PC-3 (cell line): ENCODE data around the gene TRIAP1. TPM values are rescaled to one million over a fixed set of nuclear protein-coding genes. Genes with fewer than 3 reads are reported as not detected.

Experiments used
- ATAC-seq: fragments of 200-7000 bp; cut with Tn5 transposase; 2 replicates; pipeline ENCODE4 v1.9.1; 2020; ENCODE audit warnings: mild to moderate bottlenecking, moderate library complexity
- BruUV-seq: library from RNA; stranded (reverse); fragments of 400-500 nt; replicated peaks from 2 replicates; lab custom pipeline; 2021; lab: Mats Ljungman, UMichigan
- CTCF ChIA-PET: fragments of 300-600 bp; sonication (Branson Sonifier 250); formaldehyde crosslinking; loops from one replicate; lab custom pipeline; 2022; ENCODE audit warnings: antibody characterized with exemption; lab: Charles Lee
- POLR2A ChIA-PET: fragments of 300-600 bp; sonication (Branson Sonifier 250); formaldehyde crosslinking; loops from one replicate; lab custom pipeline; 2022; ENCODE audit warnings: antibody characterized with exemption; ENCODE audit not compliant: unreplicated experiment; lab: Charles Lee
- DNase-seq: peaks from one replicate; pipeline ENCODE4 v3.0.0-alpha.2; 2015
- H2AFZ ChIP-seq: fragments of 300-600 bp; sonication (generic); 2 replicates; pipeline ENCODE4 v1.6.0; 2016; ENCODE audit warnings: antibody characterized with exemption, low read length
- H3F3A ChIP-seq: fragments of 300-600 bp; sonication (generic); one replicate; pipeline ENCODE4 v1.6.0; 2017; ENCODE audit warnings: antibody characterized with exemption, low read length, control low read depth, mild to moderate bottlenecking; ENCODE audit not compliant: unreplicated experiment
- H3K27ac ChIP-seq: fragments of 300-600 bp; sonication (generic); 2 replicates; pipeline ENCODE4 v1.5.1; 2016; ENCODE audit warnings: mild to moderate bottlenecking, low read length
- H3K27me3 ChIP-seq: fragments of 300-600 bp; sonication (generic); 2 replicates; pipeline ENCODE4 v1.6.1; 2016; ENCODE audit warnings: low read length, mixed read lengths
- H3K36me3 ChIP-seq: fragments of 300-600 bp; sonication (generic); 2 replicates; pipeline ENCODE4 v1.6.1; 2016; ENCODE audit warnings: low read depth, mixed run types, low read length, mixed read lengths
- H3K4me1 ChIP-seq: fragments of 300-600 bp; sonication (generic); 2 replicates; pipeline ENCODE4 v1.5.1; 2016; ENCODE audit warnings: low read length; ENCODE audit not compliant: insufficient read depth
- H3K4me2 ChIP-seq: fragments of 300-600 bp; sonication (generic); 2 replicates; pipeline ENCODE4 v1.6.0; 2016; ENCODE audit warnings: low read length
- H3K4me3 ChIP-seq: fragments of 300-600 bp; sonication (generic); 2 replicates; pipeline ENCODE4 v1.5.1; 2016; ENCODE audit warnings: mild to moderate bottlenecking, low read length, mixed read lengths
- H3K79me2 ChIP-seq: fragments of 300-600 bp; sonication (generic); 2 replicates; pipeline ENCODE4 v1.6.1; 2017; ENCODE audit warnings: low read length, mixed read lengths
- H3K9ac ChIP-seq: fragments of 300-600 bp; sonication (generic); 2 replicates; pipeline ENCODE4 v1.6.0; 2016; ENCODE audit warnings: mild to moderate bottlenecking, low read length
- H3K9me2 ChIP-seq: fragments of 300-600 bp; sonication (generic); replicated peaks from 2 replicates; pipeline ENCODE4 v1.6.1; 2016; ENCODE audit warnings: mixed run types, low read length, mixed read lengths
- H3K9me3 ChIP-seq: fragments of 300-600 bp; sonication (generic); 2 replicates; pipeline ENCODE4 v1.6.1; 2016; ENCODE audit warnings: low read length, mixed read lengths
- H4K20me1 ChIP-seq: fragments of 300-600 bp; sonication (generic); 2 replicates; pipeline ENCODE4 v1.6.1; 2016; ENCODE audit warnings: low read length, mixed read lengths
- EZH2 ChIP-seq: fragments of 300-600 bp; sonication (generic); IDR thresholded peaks from one replicate; pipeline ENCODE4 v1.6.1; 2017; ENCODE audit warnings: antibody characterized with exemption, mild to moderate bottlenecking, low read length; ENCODE audit not compliant: unreplicated experiment
- EZH2phosphoT487 ChIP-seq: fragments of 300-600 bp; sonication (generic); IDR thresholded peaks from 2 replicates; pipeline ENCODE4 v1.6.1; 2018; ENCODE audit warnings: mild to moderate bottlenecking, antibody characterized with exemption, low read length, borderline replicate concordance
- intact Hi-C: fragments of 100-400 bp; cut with micrococcal nuclease; formaldehyde crosslinking; loops from 2 replicates; pipeline ENCODE4 v1.9.0; 2023
- total RNA-seq: library from RNA; depleted of rRNA; stranded (reverse); fragments of >200 nt; gene quantifications from 2 replicates; pipeline ENCODE4 v1.2.3, GENCODE V29; 2014
- TF ChIP-seq, protein P1 (sequence below): fragments of 300-600 bp; sonication (generic); conservative IDR thresholded peaks from 2 replicates; pipeline ENCODE4 v1.5.1; 2017; ENCODE audit warnings: antibody characterized with exemption, low read depth, mild to moderate bottlenecking, low read length

TRIAP1 gene
- total RNA-seq, 1 experiment from 2014 or later = 34.5 TPM

DNA sequence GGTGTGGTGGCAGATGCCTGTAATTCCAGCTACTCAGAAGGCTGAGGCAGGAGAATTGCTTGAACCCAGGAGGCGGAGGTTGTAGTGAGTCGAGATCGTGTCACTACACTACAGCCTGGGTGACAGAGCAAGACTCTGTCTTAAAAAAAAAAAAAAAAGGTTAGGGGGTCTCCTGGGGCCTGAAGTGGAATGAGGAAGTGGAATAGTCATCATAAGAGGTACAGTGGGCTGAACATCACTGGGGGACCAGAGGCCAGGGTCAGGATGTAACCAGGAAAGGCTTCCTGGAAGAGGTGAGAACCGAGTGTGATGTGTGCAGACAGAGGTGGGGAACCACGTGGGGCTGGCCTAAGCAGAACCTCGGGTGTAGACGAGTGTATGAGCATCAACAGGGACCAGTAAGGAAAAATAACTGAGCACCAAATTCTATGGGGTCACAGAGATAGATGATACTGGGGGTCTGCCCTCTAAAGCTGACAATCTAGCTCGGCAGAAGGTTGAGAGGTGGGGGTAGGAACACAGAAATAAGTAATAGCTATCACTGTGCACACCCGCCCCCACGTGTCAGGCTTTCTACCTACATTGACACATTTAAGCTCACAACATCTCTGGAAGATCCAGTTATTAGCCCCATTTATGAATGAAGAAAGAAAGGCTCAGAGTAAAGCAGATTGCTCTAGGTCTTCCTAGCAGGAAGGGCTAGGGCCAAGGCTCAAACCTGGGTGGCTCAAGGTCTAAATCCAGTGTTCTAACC is 13.2 kb downstream of the TRIAP1 start:
- Histone ChIP-seq H3K4me2 (no peak overlapping the region), H3K27me3 (no peaks in the 10 kb centered on the region), H3K36me3 (no peaks in the 10 kb centered on the region; the same call in 1 of the 2 replicates), H4K20me1 (no peaks in the 10 kb centered on the region), H3K79me2 (peaks cover 4% of the 10 kb centered on the region), H2AFZ (no peak overlapping the region), H3F3A (peaks cover 3% of the 10 kb centered on the region), H3K27ac (no peak overlapping the region), H3K4me3 (no peak overlapping the region), H3K9ac (no peak overlapping the region), H3K4me1 (0 out of 2 replicates have a peak, but pooled peaks cover 2% of the 10 kb centered on the region), H3K9me2 (no peaks in the 10 kb centered on the region), H3K9me3 (no peaks in the 10 kb centered on the region)
- ChIA-PET CTCF (interaction anchor here (0.6 kb wide), 1 partner anchor 78 kb away, joined by 3 read pairs; no protein-coding TSS in a partner anchor), POLR2A (no interaction called here)
- intact Hi-C loops = no loop called here
- DNase-seq (no peak), ATAC-seq (no peak)
- TF ChIP-seq EZH2phosphoT487 = no peak
- no TSS peak for BruUV-seq

DNA sequence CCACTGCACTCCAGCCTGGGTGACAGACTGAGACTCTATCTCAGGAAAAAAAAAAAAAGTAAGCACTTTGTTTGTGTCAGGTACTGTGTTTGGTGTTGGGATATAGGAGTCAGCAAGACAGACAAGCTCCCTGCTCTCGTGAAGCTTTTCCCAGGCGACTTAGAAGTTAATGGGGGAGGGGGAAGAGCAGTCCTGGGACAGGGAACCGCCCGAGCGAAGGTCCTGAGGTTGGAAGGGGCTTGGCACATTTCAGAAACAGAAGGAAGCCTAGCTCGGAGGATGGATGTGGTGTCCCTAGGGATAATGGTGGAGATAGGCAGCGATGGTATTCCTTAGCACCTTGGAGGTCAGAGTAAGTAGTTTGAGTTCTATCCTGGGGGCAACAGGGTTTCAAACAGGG is 16.8 kb downstream of the TRIAP1 start:
- Histone ChIP-seq H3K9me2 (no peaks in the 10 kb centered on the region), H3K9ac (no peak overlapping the region), H3K9me3 (no peaks in the 10 kb centered on the region), H2AFZ (no peak overlapping the region), H3F3A (peaks cover 3% of the 10 kb centered on the region), H3K4me1 (no peaks in the 10 kb centered on the region), H3K36me3 (no peaks in the 10 kb centered on the region; the same call in 1 of the 2 replicates), H3K27me3 (no peaks in the 10 kb centered on the region), H3K4me3 (no peak overlapping the region), H3K4me2 (no peak overlapping the region), H3K27ac (no peak overlapping the region), H3K79me2 (no peaks in the 10 kb centered on the region), H4K20me1 (no peaks in the 10 kb centered on the region)
- no peak for TF ChIP-seq EZH2phosphoT487
- TF ChIP-seq, protein P1, sequence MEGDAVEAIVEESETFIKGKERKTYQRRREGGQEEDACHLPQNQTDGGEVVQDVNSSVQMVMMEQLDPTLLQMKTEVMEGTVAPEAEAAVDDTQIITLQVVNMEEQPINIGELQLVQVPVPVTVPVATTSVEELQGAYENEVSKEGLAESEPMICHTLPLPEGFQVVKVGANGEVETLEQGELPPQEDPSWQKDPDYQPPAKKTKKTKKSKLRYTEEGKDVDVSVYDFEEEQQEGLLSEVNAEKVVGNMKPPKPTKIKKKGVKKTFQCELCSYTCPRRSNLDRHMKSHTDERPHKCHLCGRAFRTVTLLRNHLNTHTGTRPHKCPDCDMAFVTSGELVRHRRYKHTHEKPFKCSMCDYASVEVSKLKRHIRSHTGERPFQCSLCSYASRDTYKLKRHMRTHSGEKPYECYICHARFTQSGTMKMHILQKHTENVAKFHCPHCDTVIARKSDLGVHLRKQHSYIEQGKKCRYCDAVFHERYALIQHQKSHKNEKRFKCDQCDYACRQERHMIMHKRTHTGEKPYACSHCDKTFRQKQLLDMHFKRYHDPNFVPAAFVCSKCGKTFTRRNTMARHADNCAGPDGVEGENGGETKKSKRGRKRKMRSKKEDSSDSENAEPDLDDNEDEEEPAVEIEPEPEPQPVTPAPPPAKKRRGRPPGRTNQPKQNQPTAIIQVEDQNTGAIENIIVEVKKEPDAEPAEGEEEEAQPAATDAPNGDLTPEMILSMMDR = no peak
- no peak for TF ChIP-seq EZH2
- ChIA-PET CTCF (interaction anchor here (0.5 to 0.8 kb wide), 2 partner anchors 66 to 72 kb away, joined by 6 to 14 read pairs; no protein-coding TSS in a partner anchor), POLR2A (no interaction called here)
- no peak for ATAC-seq
- no peak for DNase-seq
- intact Hi-C loops = no loop called here
- BruUV-seq = no TSS peak

DNA sequence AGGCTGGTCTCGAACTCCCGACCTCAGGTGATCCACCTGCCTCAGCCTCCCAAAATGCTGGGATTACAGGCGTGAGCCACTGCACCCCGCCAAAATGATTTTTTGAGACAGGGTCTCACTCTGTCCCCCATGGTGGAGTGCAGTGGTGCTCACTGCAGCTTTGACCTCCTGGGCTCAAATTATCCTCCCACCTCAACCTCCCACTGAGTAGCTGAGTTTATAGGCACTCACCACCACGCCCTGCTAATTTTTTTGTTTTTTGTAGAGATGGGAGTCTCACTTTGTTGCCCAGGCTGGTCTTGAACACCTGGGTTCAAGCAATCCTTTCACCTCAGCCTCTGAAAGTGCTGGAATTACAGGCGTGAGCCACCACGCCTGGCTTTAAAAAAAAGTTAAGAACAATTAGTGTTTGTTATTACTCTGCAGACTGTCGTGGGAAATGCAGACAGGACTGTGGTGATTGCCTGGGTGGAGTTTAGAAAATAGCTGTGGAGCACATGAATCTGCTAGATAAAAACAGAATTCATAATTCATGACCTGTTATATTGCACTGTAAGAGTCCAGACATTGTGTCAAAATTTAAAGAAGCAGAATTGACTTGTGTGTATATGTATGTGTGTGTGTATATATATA is 17.5 kb downstream of the TRIAP1 start:
- Histone ChIP-seq H3K9ac (no peak overlapping the region), H3K4me3 (no peak overlapping the region), H3K79me2 (no peaks in the 10 kb centered on the region), H2AFZ (no peak overlapping the region), H3K27ac (no peak overlapping the region), H3K4me2 (no peak overlapping the region), H3K9me2 (no peaks in the 10 kb centered on the region), H3K27me3 (no peaks in the 10 kb centered on the region), H3K36me3 (no peaks in the 10 kb centered on the region; the same call in 1 of the 2 replicates), H3F3A (peaks cover 3% of the 10 kb centered on the region), H3K9me3 (no peaks in the 10 kb centered on the region), H3K4me1 (no peaks in the 10 kb centered on the region), H4K20me1 (no peaks in the 10 kb centered on the region)
- ChIA-PET CTCF (interaction anchor here (0.5 to 0.8 kb wide), 2 partner anchors 65 to 72 kb away, joined by 6 to 14 read pairs; no protein-coding TSS in a partner anchor), POLR2A (no interaction called here)
- TF ChIP-seq EZH2 (no peak), EZH2phosphoT487 (no peak)
- TF ChIP-seq, protein P1 = no peak
- DNase-seq (no peak), ATAC-seq (no peak; the same call in 1 of the 2 replicates)
- intact Hi-C loops = no loop called here
- BruUV-seq = no TSS peak
